ENCODE measurements around the gene KYAT1.
"Not testable (repeated sequence)": the region's sequence is repeated elsewhere in the genome, so short reads cannot be mapped to it uniquely, and the experiment has no call there.

KYAT1 gene

DNA sequence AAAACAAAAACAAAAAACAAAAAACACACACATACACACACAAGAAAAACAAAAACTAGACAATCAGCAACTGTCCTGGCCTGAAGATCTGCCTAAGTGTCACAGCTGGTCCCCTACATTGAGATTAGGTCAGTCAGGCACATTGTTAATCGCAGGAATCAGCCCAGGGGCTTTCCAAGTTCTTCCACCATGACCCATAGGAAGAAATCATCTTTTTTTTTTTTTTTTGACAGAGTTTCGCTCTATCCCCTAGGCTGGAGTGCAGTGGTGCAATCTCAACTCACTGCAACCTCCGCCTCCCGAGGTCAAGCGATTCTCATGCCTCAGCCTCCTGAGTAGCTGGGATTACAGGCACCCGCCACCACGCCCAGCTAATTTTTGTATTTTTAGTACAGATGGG, 38.6 kb downstream of the KYAT1 start:
- not testable (repeated sequence) for H3K4me3 ChIP-seq (ENCODE audit: low read depth, low read length)

GRCh38 chr9:128841694-128842492, 39.9 kb downstream of the KYAT1 start:
- no peak overlapping the region for H3K4me3 ChIP-seq (ENCODE audit: low read depth, low read length)

DNA sequence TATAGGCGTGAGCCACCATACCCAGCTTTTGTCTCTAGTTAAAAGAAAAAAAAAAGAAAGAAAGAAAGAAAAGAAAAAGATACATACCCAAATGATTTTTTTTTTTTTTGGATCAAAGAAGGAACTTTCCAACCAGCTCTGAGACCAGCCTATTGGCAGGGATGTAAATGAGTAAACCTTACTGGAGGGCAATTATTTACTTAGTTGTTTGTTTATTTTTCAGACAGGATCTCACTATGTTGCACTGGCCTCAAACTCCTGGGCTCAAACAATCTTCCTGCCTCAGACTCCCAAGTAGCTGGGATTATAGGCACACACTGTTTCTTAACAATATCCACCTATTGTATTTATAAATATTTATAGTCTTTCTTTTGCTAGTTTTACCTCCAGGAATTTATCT, 41.2 kb downstream of the KYAT1 start:
- H3K4me3 ChIP-seq (ENCODE audit: low read depth, low read length), result no peak overlapping the region

GRCh38 chr9:128838338-128838737, 43.4 kb downstream of the KYAT1 start:
- H3K4me3 ChIP-seq (ENCODE audit: low read depth, low read length), result no peak overlapping the region

- H3K4me3 ChIP-seq (ENCODE audit: low read depth, low read length), result no peak overlapping the region
Observed at GRCh38 chr9:128836509-128837145, 45.1 kb downstream of the KYAT1 start.

DNA sequence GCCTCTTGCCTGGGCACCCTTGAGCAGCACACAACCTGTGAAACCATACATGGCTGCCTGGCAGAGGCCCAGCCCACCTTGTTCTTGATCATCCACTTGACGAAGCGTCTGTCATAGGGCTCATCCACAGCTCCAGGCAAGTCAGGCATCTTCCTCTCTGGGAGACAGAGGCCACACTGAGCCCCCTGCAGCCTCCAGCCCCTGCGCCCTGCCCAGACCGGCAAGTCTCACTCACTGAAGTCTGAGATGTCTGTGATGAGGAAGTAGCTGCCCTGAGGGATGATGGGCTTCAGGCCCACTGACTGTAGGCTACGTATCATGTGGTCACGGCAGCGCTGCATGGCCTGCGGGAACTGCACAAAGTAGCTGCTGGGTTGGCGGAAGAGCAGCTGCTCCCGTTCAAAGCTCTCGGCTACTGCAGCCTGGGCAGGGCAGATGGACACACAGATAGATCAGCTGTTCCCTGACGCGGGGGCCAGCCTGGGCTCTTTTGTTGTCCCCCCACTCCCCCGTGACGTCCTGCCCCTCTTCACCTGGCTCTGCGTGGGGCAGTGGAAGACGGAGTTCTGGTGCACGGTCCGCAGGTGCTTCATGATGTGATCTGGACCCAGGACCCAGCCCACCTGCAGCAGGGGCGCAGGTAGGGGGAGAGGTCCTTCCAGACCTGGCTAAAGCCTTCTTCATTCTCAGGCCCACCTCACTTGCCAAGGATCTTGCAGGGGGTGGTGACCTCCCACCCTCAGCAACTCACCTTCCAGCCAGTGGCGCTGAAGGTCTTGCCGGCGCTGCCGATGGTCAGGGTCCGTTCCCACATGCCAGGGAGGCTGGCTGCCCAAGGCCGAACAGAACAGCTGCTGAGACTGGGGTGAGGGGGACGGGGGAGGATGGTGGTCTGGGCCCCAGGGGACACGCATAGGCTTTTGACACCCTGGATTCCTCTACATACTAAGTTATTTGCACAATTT, 46.2 kb downstream of the KYAT1 start:
- no peak overlapping the region for H3K4me3 ChIP-seq (ENCODE audit: low read depth, low read length)

DNA sequence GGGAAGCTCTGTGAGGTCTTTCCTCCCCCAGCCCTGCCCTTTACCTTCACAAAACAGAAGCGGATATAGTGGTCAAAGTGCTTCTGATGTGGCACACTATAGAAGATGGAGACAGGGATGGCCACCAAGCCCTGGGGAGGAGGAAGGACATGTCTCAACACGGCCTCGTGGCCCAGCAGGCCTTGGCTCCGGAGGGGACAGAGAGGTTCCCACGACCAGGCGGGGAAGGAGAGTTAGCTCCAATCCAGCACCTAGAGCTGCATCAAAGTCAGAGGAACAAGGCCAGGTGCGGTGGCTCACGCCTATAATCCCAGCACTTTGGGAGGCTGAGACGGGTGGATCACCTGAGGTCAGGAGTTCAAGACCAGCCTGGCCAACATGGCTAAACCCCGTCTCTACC, 48.1 kb downstream of the KYAT1 start:
- no peak overlapping the region for H3K4me3 ChIP-seq (ENCODE audit: low read depth, low read length)

- peak within 1 kb of the TSS; percentile 89 for H3K4me3 ChIP-seq (ENCODE audit: low read depth, low read length)
Observed at GRCh38 chr9:128829477-128830251, 52.1 kb downstream of the KYAT1 start, which contains the start of gene SPOUT1. SPOUT1 (minus strand) TSS chr9:128829794; CDS start chr9:128829780, 14 bp downstream.

DNA sequence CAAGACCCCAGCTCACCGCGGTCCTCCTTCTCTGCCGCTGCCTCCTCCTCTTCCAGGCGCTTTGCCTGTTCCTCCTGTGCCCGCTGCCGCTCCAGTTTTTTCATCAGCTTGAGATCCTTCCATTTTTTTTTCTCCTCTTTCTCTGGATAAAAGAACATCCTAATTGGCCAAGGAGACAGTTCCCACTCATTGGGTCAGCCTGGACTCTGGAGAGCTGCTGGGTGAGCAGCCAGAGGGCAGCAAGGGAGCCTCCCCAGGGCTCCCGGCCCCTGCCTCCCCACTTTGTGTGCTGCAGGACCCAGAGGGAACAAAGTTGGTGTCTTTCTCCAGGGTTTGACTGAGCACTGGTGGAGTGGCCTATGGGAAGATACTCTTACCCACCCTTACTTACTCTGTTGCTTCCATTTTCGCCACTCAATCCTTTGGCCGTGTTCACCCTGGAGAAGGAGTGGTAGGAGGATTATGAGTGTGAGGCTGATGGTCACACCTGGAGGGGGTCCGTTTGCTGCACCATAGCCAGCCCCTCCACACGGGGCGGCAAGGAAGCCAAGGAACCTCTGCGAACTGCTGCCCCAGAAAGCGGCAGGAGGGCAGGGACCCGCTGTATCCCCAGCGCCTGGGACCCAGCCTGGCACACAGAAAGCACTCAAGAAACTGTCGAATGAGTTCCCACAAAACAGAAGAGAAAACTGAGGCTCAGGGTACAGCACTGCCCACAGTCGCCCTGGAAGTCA, 52.9 kb downstream of the KYAT1 start:
- H3K4me3 ChIP-seq (ENCODE audit: low read depth, low read length), result peak overlapping the region; percentile 89

DNA sequence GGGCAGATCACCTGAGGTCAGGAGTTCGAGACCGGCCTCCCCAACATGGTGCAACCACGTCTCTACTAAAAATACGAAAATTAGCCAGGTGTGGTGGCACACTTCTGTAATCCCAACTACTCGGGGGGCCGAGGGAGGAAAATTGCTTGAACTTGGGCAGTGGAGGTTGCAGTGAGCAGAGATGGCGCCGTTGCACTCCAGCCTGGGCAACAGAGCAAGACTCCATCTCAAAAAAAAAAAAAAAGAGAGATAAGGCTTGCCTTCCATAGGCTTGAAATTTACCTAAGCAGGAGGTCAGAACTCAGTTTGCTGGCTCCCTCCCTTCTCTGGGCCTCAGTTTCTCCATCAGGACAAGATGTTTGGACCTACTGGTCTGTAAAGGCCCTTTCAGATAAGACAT, 53.5 kb downstream of the KYAT1 start:
- no peak overlapping the region for H3K4me3 ChIP-seq (ENCODE audit: low read depth, low read length)

DNA sequence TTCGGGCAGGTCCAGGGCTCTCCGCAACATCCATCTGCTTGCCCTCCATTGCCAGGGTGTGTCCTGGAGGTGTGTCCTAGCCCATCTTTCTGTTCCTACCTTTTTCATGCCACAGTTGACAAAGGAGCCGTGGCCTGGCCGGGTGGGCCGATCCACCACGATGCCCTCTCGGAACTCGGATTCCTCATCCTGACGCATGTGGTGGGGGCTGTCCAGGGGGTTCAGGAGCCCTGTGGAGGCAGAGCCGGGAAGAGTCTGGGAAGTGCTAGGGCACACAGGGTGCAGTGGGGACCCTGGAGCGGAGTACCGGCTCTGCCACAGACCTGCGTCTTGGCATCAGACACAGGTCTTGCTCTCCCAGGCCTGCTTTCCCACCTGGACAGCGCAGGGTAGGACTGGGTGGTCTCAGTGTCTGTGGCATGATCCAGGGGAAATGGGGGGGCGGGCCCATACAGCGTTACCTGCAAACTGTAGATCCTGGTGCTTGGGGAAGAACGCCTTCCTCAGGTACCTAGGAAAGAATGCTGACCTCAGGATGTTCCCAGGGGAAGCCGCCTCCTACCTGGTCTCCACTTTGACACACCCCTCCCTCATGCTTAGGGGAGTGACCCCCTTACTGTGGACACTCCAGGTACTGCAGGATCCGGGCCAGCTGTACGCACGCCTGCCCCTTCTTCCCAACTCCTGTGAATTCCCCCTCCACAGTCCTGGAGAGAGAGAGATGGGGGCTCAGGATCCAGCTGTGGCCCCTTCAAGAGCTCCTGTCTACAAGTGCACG, 55.6 kb downstream of the KYAT1 start:
- H3K4me3 ChIP-seq (ENCODE audit: low read depth, low read length), result no peak overlapping the region

- H3K4me3 ChIP-seq (ENCODE audit: low read depth, low read length), result no peak overlapping the region
Observed at GRCh38 chr9:128824911-128825310, 56.8 kb downstream of the KYAT1 start.

DNA sequence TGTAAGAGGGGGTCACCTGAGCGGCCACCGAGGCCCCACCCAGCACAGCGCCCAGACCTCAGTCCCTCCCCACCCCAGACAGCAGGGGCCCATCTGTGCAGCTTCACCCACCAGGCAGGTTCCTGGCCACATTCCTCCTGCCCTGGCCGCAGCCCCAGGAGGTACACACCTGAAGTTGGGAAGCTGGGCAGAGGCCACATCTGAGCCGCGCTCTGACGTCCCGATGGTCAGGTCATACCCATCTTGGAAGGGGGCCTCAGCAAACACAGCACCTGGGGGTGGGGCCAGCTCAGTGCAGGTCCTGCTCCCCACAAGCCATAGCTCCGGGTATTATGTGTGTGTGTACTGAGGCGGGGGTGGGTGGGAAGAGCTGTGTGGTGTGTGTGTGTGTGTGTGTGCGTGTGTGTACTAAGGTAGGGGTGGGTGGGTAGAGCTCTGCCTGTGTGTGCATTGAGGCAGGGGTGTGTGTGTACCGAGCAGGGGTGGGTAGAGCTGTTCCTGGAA, 57.8 kb downstream of the KYAT1 start:
- H3K4me3 ChIP-seq (ENCODE audit: low read depth, low read length), result no peak overlapping the region

DNA sequence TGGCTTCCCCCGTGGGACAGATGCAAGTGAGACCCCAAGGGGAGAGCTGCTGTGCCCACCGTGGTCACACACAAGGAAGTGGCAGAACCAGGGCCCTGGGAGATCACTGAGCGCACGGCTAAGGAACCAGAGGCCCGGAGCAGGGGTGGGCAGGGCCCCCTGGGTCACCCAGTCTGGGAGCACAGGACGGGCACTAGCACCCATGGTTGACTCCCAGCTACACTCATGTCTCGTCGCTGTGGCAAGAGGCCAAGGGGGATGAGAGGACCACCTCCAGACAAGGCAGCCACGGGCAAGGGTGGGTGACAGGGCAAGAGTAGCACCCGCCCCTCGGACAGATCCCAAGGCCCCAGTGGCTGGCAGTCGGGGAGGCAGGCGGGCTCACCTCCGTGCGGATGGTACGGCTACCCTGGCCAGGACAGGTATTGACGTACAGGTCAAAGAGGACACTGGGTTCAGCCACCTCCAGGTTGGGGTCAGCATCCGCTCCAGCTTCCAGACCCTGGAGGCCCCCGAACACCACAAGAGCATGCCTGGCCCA, 58.3 kb downstream of the KYAT1 start:
- no peak overlapping the region for H3K4me3 ChIP-seq (ENCODE audit: low read depth, low read length)

DNA sequence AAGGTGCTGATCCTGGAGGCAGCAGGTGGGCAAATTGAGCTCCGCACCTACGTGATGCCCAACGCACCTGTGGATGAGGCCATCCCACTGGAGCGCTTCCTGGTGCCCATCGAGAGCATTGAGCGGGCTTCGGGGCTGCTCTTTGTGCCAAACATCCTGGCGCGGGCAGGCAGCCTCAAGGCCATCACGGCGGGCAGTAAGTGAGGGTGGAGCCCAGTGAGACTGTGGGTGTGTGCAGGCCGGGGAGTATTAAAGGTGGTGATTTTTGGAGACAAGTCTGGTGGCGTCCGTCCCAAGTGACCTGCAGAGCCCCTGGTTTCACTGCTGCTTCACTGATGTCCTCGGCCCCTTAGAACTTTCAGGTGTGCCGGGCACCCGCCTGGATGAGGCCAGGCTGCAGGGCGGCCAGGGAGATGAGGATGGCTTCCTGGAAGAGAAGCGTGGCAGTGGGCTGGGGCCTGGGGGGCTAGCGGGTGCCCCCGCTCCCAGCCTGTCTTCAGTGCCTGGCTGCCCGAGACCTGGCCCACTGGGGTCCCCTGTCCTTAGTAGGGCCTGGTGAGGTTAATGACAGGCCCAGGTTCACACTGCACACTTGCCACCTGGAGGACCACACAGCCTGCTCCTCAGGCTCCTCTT, 59.2 kb downstream of the KYAT1 start:
- H3K4me3 ChIP-seq (ENCODE audit: low read depth, low read length), result no peak overlapping the region

DNA sequence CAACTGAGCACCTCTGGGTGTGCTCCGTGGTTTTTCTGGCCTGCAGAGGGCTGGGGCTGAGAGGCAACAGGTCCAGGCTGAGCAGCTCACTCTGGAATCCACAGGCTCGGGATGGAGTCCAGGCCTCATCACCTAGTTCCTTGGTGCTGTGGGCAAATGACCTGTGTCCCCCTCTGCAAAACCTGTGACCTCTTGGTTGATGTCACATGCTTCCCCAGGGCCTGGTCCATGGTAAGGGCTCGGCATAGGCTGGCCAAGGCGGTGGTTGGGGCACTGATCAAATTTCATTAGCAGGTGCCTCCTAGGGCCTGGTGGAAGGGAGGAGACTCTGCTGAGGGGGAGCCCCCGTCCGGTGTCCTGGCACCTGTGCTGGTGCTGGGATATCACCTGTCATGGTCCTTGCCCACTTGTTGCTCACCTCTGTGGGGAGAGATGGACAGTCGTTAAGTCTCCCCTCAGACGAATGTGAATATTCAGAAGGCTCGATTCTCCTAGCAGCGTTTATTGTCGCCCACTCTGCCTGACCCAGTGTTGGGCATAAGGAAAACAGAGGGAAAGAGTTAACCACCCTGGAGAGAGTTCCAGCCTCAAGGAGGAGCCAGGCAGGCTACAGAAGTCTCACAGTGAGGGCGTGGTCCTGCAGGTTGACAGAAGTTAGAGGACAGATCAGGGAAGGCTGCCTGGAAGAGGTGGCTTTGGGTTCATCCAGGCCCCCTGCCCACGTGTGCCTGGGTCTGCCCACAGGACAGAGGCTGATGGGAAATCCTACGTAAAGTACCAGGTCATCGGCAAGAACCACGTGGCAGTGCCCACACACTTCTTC, 60.0 kb downstream of the KYAT1 start:
- no peak overlapping the region for H3K4me3 ChIP-seq (ENCODE audit: low read depth, low read length)
